AG04449 (cell line): ENCODE measurements around the gene MAP2K3.
"Not testable (repeated sequence)": the region's sequence is repeated elsewhere in the genome, so short reads cannot be mapped to it uniquely, and the experiment has no call there.

Source experiments
- CTCF ChIA-PET: fragments of 350-600 bp; formaldehyde crosslinking; extraction: SDS; loops from one replicate; lab custom pipeline; 2021; ENCODE audit warnings: antibody characterized with exemption; lab: Yijun Ruan, JAX
- POLR2A ChIA-PET: fragments of 400-600, 350-600 bp; formaldehyde crosslinking; extraction: SDS; loops from one replicate; lab custom pipeline; 2020; ENCODE audit warnings: antibody characterized with exemption, inconsistent platforms; lab: Yijun Ruan, JAX
- DNase-seq: peaks from one replicate; pipeline ENCODE4 v3.0.0-alpha.2; 2010; ENCODE audit warnings: low read depth, low spot score
- H3K4me3 ChIP-seq: 2 replicates; pipeline ENCODE4 v1.5.1; 2011; ENCODE audit warnings: low read depth, mild to moderate bottlenecking, control low read depth, low read length
- TF ChIP-seq, protein P1 (sequence below): IDR thresholded peaks from one replicate; pipeline ENCODE4 v1.5.1; 2011; ENCODE audit warnings: mild to moderate bottlenecking, moderate library complexity, low read length, control low read depth, inconsistent platforms; ENCODE audit not compliant: insufficient read depth; ENCODE audit errors: missing control alignments

Gene MAP2K3

DNA sequence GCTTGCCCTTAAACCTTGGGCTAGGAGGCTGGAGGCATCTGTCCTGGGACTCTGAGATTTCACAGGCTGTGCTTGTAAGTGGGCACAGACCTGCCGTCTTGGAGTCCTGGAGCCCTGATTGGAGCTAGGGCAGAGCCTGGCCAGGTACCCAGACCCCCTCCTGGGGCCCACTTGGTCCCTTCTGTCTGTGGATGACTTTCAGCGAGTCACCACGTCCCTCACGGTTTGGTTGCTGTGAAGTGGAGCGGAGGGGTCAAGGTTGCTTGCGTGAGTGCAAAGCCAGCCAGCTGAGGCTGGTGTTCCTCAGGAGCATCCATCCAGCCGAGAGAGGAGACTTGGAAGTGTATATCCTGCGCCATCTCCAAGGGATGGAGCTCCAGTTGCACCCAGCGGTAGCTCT, 36.5 kb downstream of the MAP2K3 start:
- DNase-seq, POLR2A ChIA-PET, H3K4me3 ChIP-seq, CTCF ChIA-PET: not testable (repeated sequence)

DNA sequence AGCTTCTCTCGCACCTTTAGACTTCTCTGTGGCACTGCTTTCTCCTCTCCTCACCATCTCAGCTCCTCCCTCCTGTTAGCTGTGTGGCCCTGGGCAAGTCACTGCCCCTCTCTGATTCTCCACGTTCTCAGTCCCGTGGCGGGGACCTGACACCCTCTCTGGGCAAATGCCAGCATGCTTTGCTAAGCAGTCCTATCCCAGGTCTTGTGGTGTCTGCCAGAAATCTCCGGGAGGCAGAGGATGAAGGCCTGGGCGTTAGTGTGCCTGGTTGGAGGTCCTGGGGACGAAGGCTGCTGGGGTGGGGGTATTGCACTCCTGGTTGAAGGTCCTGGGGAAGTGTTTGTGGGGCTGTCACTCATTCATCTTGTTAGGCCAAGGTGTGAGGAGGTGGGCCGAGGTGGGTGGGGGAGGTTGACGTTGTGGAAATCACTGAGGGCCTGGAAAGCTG, 37.3 kb downstream of the MAP2K3 start:
- CTCF ChIA-PET: interaction anchor here (0.9 kb wide), 1 partner anchor 129 kb away, joined by 3 read pairs; no protein-coding TSS in a partner anchor
- DNase-seq, POLR2A ChIA-PET, H3K4me3 ChIP-seq: not testable (repeated sequence)

DNA sequence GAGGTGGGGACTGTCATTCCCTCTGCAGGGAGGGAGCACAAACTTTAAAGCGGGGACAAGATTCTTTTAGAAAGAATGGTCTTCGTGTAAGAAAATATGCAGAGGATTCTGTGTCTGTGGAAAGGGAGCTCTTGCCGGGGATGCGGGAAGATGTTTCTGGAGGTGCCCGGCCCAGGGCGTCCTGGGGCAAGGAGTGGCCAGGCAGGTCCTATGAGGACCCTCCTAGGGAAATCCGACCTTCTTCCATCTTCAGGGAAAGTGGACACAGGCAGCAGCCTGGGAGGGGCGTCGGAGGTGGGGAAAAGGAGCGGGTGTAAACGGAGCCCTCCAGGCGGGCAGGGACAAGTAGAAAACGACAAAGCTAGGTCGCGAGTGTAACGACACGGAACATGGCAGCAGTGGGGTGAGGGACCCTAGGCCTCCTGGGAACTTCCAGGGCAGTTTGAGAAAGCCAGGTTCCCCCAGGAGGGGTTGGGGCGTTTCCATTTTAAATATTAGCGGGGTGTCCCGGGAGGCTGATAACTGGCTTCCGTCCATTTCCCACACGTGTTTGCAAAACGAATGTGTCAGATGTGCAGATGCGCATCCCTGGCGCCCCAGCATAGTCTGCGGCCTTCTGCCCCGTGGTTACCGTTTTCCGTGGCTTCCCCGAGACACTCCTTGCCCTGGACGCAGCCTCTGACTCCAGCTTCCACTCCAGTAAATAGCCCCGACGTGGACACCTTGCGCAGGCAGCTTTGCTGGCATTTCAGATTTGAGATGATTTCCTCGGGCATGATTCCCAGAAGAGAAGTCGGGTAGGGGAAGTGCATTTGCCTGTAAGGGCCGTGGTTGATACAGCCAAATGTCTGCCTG, 39.0 kb downstream of the MAP2K3 start:
- peak overlapping the region; percentile 56 for H3K4me3 ChIP-seq
- DNase-seq, POLR2A ChIA-PET, CTCF ChIA-PET: not testable (repeated sequence)

DNA sequence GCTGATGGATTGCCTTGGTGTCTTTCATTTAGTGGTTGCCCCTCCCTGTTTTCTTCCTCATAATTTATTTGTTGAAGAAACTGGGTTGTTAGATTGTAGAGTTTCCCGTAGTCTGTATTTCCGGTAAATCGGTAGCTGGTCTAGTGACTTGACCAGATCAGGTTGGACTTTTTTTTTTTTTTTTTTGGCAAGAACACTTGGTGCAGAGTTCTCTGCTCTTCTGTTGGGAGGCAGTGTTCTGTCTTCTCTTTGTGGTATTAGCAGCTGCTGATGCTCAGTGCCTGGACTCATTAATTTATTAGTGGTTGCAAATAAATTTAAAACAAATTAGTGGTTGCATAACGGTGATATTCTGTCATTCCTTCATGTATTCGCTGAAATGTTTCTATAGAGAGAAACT, 40.2 kb downstream of the MAP2K3 start:
- DNase-seq, CTCF ChIA-PET: not testable (repeated sequence)

DNA sequence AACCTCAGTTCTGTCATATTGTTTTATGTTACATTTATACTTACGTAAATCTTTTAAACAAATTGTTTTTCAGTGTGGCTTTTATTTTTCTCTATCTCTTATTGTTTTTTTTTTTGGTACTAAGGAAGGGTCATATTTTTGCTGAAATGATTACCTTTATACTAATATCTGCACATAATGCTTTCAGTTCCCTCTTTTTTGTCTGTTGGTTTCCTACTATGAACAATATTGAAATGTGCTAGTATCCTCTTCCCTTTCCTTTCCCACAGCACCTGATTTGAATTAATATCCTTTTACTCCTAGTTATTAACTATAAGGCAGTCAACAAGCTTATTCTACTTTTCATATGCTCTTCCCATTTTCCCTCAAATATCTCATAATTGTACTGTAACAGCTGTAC, 43.4 kb downstream of the MAP2K3 start:
- DNase-seq, POLR2A ChIA-PET: not testable (repeated sequence)

More for the DNA sequence above, 40.2 kb downstream of the MAP2K3 start:
- POLR2A ChIA-PET, H3K4me3 ChIP-seq: not testable (repeated sequence)

DNA sequence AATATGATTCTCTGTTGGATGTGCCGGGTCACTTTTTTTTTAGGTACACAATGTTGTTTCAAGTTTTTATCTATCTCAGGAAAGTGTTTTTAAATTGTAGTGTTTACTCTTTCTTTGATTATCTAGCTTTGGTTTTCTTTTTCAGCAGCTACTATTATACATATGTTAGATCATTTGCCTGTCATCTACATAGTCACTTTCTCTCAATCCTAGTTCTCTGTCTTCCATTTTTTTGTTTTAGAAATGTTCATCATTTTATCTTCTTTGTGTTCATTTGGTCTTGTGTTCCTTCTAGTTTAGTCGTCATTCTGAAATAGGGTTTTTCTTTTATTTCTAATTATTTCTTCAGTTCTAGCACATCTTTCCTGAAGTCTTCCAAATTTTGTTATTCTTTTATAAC, 44.3 kb downstream of the MAP2K3 start:
- CTCF ChIA-PET, POLR2A ChIA-PET, DNase-seq, H3K4me3 ChIP-seq: not testable (repeated sequence)

More for the DNA sequence above, 43.4 kb downstream of the MAP2K3 start:
- CTCF ChIA-PET, H3K4me3 ChIP-seq: not testable (repeated sequence)

DNA sequence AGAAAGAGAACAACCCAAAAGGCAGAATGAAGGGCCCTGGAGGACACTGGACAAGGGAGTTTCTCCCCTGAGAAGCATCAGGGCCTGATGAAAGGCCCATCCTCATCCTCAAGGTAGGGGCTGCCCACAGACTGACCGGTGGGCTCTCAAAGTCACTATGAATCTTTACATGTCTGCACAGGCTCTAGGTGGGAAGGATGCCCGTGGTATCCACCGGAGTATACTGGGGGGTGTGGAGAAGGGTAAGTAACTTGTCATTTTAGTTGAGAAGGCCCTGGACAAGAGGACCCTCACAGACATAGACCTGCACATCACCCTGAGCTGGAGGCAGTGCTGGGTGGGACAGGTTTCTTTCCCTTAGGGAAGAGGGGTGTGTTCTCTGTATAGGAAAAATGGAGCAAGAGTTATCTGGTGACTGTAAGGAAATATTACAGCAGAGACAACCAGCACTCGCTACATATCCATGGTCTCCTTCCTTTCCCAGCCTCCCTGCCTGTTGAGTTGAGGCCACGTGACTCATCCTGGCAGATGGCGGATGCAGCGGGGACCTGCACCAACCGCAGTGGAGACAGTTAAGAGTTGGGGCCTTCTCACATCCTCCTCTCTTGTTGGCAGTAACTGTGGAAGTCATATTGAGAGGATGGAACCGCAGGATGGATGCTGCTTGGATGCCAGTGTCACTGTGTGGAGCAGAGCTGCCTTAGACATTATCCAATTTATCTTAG, 46.1 kb downstream of the MAP2K3 start:
- POLR2A ChIA-PET: no interaction called here
- TF ChIP-seq, protein P1, sequence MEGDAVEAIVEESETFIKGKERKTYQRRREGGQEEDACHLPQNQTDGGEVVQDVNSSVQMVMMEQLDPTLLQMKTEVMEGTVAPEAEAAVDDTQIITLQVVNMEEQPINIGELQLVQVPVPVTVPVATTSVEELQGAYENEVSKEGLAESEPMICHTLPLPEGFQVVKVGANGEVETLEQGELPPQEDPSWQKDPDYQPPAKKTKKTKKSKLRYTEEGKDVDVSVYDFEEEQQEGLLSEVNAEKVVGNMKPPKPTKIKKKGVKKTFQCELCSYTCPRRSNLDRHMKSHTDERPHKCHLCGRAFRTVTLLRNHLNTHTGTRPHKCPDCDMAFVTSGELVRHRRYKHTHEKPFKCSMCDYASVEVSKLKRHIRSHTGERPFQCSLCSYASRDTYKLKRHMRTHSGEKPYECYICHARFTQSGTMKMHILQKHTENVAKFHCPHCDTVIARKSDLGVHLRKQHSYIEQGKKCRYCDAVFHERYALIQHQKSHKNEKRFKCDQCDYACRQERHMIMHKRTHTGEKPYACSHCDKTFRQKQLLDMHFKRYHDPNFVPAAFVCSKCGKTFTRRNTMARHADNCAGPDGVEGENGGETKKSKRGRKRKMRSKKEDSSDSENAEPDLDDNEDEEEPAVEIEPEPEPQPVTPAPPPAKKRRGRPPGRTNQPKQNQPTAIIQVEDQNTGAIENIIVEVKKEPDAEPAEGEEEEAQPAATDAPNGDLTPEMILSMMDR: no peak
- no peak overlapping the region for H3K4me3 ChIP-seq

DNA sequence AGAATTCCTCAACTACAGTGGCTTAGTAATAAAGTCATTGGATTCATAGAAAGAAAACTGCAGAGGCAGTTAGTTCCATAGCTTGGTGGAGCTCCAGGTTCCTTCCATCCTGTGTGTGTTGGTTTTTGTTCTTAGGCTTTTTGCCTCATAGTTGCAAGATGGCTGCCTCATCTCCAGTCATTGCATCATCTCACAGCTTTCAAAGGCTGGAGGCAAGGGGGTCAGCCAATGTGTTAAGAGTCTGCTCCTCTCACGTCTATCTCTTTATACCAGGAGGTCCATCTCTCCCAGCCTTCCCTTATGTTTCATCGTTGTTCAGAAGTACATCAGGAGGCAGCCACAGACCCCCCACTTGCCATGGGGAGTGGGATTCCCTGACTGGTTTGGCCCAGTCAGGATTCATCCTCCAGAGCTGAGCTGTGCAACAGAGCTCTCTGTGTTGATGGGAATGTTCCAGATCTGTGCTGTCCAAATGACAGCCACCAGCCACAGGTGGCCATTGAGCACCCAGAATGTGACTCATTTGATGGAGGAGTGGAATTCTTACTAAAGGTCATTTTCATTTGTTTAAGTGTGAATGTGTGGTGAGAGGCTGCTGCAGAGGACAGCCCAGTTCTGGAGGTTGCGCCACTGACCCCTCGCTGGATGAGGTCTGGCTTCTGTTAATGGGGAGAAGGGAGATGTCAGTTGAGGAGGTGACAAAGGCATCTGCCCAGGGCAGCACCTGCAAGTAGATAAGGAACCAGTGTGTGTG, 52.2 kb downstream of the MAP2K3 start:
- CTCF ChIA-PET, DNase-seq, H3K4me3 ChIP-seq, POLR2A ChIA-PET: not testable (repeated sequence)

More for the DNA sequence above, 46.1 kb downstream of the MAP2K3 start:
- CTCF ChIA-PET: no interaction called here
- no peak for DNase-seq

DNA sequence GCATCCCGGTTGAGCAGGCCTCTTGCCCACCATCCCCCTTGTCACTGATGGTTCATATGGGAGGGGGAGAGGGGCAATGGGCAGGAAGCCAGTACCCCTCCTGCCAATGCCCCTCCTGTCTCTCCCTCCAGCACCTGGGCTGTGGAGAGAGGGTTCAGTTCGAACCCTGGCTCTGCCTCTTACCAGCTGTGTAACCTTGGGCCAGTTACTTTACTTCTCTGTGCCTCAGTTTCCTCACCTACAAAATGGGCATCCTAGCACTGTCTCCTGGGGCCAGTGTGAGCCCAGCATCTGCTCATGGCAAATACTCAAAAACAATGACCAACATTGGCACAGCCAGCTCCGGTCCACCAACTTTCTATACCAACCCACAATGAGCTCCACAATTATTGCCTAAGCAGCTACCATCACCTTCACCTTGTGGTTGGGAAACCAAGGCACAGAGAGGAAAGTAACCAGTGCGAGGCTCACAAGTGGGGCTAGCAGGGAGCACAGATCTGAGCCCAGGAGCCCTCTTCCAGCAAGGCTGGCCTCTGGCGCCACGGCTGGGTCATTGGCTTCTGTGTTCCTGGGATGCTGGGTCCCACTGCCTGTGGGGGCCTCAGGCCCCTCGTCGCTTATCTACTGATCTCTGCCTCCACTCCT, 53.6 kb downstream of the MAP2K3 start:
- POLR2A ChIA-PET, DNase-seq, H3K4me3 ChIP-seq, CTCF ChIA-PET: not testable (repeated sequence)

DNA sequence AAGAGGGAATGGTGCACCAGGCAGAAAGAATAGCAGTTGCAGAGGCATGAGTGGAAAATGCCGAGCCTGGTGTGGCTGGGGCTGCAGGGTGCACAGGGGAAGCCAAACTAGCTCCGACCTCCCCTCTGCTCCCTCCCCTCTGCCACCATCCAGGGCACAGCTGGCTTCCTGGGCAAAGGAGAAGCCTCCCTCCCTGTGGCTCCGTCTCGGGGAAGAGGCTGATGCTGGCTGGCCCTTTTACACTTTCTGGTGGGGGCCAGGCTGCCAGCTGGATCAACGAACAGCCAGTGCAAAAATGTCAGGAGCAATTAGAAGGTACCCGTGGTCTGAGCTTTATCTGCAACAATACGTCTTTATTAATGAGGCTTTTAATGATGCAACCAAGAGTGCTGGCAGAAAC, 54.5 kb downstream of the MAP2K3 start:
- no peak overlapping the region for H3K4me3 ChIP-seq
- DNase-seq: no peak
- POLR2A ChIA-PET: no interaction called here
- TF ChIP-seq, protein P1: no peak
- CTCF ChIA-PET: no interaction called here

DNA sequence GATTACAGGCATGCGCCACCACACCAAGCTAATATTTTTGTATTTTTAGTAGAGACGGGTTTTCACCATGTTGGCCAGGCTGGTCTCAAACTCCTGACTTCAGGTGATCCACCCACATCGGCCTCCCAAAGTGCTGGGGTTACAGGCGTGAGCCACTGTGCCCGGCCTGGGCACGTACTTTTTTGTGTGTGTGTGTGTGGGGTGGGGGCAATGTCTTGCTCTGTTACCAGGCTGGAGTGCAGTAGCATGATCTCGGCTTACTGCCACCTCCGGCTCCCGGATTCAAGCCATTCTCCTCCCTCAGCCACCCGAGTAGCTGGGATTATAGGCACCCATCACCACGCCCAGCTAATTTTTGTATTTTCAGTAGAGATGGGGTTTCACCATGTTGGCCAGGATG, 55.1 kb downstream of the MAP2K3 start:
- CTCF ChIA-PET, POLR2A ChIA-PET, DNase-seq, H3K4me3 ChIP-seq: not testable (repeated sequence)

DNA sequence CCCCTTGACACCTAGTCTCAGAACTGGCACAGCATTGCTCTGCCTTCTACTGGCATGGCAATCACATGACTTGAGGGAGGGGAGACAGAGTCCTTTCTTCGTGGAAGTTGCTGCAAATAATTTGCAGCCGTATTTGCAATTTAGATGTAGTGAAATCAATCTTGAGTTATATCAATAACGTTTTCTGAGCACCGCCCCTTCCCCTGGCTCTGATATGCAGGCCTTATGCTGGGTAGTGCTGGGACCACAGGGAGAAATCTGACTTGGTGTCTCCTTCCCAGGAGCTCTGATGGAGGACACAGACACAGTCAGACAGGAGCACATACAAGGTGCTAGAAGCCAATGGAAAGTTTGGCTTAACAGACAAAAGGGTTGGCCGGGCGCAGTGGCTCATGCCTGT, 55.9 kb downstream of the MAP2K3 start:
- CTCF ChIA-PET, H3K4me3 ChIP-seq, DNase-seq, POLR2A ChIA-PET: not testable (repeated sequence)

DNA sequence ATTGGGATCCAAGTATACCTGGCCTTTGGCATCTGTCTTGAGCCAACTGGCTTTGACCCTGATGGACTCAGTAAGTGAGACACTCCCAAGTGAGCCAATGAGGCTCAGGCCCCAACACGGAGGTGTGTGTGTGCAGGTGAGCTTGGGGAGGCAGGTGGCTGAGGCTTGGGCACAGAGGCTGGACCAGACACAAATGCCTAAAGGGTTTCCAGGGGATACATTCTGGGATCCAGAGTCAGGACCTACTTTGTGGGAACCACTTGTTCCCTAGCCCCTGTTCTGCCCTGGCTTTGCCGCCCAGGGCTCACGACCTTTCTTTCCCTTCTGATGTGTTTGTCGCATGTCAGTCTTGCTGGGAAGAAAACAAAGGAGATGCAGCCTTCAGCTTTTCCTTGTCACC, 56.8 kb downstream of the MAP2K3 start:
- CTCF ChIA-PET, POLR2A ChIA-PET, DNase-seq, H3K4me3 ChIP-seq: not testable (repeated sequence)
